HG03575 (cell line): Measurements from ENCODE around the gene LGMN.
A peak's percentile ranks its signal among the peaks of the same experiment; 100 is the strongest.
"Not testable (repeated sequence)": the region's sequence is repeated elsewhere in the genome, so short reads cannot be mapped to it uniquely, and the experiment has no call there.

Experiments used
- ATAC-seq: cut with Tn5 transposase; IDR thresholded peaks from one replicate; pipeline ENCODE4 v1.9.1; 2021; ENCODE audit not compliant: unreplicated experiment, insufficient number of reproducible peaks, low FRiP score; ENCODE audit errors: extremely low read depth

LGMN gene

DNA sequence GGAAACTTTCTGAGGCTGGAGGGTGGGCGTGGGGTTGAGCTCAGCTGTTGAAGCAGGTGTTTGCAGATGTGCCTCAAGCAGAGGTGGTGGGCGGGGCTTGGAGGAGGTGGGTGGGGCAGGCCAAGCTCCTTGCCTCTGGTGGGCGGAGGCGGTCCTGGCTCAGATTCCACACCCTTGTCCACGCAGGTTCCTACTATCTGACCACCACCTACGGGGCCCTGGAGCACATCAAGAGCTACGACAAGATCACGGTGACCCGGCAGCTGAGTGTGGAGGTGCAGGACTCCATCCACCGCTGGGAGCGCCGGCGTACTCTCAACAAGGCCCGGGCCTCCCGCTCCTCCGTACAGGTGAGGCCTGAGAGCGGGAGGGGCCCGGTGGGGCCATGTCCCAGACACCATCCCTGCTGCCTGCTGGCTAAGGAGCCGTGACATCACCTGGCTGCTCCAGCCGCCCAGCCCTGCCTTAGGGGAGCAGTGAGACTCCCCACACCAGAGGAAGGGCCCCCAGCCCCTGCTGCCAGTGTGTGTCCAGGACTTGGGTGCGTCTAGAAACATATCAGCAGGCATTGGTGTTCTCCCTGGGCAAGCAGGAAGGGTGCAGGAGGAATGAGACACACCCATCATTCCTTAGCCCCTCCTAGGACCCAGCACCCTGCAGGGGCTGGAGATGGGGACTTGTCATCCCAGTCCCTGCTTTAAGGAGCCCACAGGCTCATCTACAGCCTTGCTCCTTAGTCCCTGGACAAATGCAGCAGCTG lies 63.4 kb downstream of the LGMN start:
- ATAC-seq: no peak

DNA sequence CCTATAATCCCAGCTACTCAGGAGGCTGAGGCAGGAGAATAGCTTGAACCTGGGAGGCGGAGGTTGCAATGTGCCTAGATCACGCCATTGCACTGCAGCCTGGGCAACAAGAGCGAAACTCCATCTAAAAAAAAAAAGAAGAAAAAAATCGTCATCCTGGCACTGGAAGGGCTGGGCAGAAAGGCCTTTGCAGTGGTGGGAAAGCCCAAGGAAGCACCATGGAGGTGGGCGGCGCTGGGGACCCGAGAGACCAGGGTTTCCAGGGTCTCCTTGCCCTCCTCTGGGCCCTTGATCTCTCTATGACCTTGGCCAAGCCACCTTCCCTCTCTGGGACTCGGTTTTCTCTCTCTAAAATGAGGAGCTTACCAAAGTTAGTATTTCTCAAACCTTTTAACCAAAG lies 65.4 kb downstream of the LGMN start:
- ATAC-seq: no peak

DNA sequence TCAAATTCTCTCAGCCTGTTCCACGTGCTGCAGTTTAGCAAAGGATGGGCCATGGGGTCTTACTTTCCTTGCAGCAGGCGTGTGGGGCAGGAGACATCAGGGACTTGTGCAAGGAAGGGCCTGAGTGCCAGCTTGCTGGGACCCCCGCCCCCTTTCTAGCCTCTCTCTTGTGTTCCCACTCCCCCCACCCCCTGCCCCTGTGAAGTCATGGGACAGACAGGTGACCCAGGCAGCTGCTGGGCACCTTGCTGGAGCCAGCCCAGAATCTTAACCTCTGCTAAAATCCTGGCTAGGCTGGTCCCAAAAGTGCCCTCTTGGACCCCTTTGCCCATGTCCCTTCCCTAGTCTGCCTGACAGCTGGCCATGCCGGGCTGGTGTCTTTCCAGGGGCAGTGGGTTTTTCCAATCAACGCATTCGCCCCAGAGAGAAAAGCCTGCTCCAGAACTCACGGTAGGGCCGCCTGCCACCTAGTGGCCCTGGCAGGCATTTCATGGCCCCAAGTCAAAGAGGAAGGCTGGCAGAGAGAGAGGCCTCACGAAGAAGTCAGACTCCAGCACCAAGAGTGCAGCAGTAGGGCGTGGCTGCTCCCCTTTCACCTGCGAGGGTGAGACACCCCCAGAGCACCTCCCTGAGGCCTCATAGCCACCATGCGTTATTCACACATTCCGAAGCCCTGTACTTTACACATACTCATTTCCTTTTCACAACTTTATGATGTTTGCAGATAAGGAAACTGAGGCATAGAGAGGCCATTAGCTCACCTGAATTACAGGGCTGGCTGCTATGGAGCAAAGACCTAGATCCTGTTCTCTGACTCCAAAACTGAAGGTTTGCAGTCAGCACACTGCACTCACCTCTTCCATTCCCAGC lies 67.4 kb downstream of the LGMN start:
- ATAC-seq: no peak

DNA sequence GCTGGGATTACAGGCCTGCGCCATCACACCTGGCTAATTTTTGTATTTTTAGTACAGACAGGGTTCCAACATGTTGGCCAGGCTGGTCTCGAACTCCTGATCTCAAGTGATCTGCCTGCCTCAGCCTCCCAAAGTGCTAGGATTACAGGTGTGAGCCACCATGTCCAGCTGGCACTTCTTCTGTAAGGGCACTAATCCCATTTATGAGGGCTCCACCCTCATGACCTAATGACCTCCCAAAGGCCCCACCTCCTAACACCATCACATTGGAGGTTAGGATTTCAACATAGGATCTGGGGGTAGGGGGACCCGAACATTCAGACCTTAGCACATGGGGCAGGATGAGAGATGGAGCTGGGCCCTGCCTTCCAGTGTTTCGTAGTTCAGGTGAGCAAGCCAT lies 68.1 kb downstream of the LGMN start:
- not testable (repeated sequence) for ATAC-seq

- ATAC-seq: no peak
Measured at GRCh38 chr14:92679246-92679645, 69.2 kb downstream of the LGMN start.

- ATAC-seq: no peak
Measured at GRCh38 chr14:92678766-92679165, 69.7 kb downstream of the LGMN start.

- ATAC-seq: no peak
Measured at GRCh38 chr14:92677955-92678354, 70.5 kb downstream of the LGMN start.

GRCh38 chr14:92677087-92677668 lies 71.2 kb downstream of the LGMN start:
- ATAC-seq: peak; percentile 72

GRCh38 chr14:92676403-92677086 lies 71.9 kb downstream of the LGMN start:
- ATAC-seq: no peak

DNA sequence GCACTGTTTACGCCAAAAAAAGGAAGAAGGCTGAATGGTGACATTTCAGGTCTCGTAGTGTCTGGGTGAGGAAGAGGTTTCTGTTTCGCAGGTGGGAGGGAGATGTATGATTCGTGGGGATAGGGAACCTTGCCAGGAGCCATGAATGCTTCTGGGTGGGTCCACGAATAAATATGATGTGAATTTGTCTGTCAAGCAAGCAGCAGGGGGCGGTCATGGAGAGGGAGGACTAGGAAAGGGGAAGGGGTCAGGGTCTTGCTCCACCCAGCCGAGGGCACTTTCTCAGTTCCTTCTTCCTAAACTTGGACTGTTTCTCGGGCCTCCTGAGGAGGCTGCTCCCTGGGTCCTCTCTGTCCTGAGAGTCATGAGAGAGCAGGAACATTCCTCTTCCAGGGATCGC lies 72.5 kb downstream of the LGMN start:
- ATAC-seq: no peak

- ATAC-seq: no peak
Measured at GRCh38 chr14:92675421-92675820, 73.0 kb downstream of the LGMN start.

GRCh38 chr14:92673601-92674150 lies 74.8 kb downstream of the LGMN start:
- ATAC-seq: no peak

DNA sequence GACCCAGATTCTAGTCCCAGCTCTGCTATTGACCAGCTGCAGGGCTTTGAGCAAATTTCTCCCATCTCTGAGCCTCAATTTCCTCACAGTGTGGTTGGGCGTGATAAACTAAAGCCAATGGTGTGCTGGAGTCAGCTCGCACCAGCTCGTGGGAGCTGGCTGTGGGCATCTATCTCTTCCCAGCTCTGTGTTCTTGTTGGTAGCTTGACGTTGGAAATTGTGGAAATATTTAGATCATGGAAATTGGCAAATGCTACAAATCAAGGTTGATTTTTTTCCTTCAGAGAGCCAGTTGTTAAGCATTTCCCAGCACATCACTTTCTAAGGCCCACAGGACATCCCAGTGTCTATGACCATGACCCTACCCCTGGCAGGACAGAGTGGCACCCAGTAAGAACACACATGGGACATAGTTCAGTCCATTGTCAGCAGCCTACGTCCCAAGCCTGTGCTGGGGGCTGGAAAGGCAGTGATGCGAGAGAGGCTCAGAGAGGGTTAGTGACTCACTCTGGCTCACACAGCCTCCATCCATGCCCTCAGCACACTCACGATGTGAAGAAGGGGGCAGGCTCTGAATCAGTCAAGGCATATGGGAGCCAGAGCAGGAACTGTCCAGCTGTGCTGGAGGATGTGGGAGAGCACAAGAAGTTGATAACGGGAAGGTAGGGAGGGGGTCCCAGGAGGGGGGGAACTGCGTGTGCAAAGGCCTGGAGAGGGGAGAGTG lies 77.6 kb downstream of the LGMN start:
- ATAC-seq: no peak

GRCh38 chr14:92670160-92670559 lies 78.3 kb downstream of the LGMN start:
- no peak for ATAC-seq

GRCh38 chr14:92668276-92668973 lies 80.0 kb downstream of the LGMN start:
- ATAC-seq: no peak

GRCh38 chr14:92666251-92666650 lies 82.2 kb downstream of the LGMN start:
- no peak for ATAC-seq

DNA sequence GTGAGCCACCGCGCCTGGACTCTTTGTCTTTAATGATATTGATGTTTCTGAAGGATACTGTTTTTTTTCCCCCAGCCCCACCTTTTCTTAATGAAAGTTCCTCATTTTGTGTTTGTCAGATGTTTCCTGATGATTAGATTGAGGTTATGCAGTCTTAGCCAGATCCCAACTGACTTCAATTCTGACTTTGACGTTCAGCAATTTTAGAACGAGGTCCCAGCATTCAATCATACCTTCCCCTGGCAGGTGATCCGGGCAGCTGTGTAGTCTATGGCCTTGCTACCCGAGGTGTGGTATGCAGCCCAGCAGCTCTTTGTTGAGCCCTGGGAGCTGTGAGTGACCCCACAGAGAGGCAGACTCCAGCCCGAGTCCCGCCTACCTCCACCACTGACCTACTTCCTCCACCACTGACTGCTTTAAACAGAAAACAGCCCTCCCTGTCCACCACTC lies 82.7 kb downstream of the LGMN start:
- no peak for ATAC-seq

- no peak for ATAC-seq
Measured at GRCh38 chr14:92663049-92663448, 85.4 kb downstream of the LGMN start.
